Breast epithelium (tissue), 4 donors: ENCODE data around the gene GNB1L. TPM values are rescaled to one million over a fixed set of nuclear protein-coding genes. Genes with fewer than 3 reads are reported as not detected.

Experiments used
- DNase-seq, 2 donors: peaks; one replicate each; pipeline ENCODE4 v3.0.0-alpha.2; 2019; ENCODE audit warnings: low spot score in 2 of 2
- H3K27ac ChIP-seq, 2 donors: fragments of 200-600 bp; sonication (generic) in 1 of 2; one replicate each; pipeline ENCODE4 v1.5.1; 2016 to 2019; ENCODE audit warnings: mild to moderate bottlenecking in 1 of 2
- H3K27me3 ChIP-seq, 2 donors: fragments of 200-600 bp; sonication (generic) in 1 of 2; one replicate each; pipeline versions ENCODE4 v1.5.1 to v1.6.0; 2017 to 2019; ENCODE audit warnings: control low read depth in 1 of 2, mild to moderate bottlenecking in 1 of 2
- H3K36me3 ChIP-seq: fragments of 200-600 bp; one replicate; pipeline ENCODE4 v1.5.1; 2019
- H3K4me1 ChIP-seq, 2 donors: fragments of 200-600 bp; sonication (generic); one replicate each; pipeline ENCODE4 v1.5.1; 2016 to 2019; ENCODE audit warnings: control low read depth in 1 of 2
- H3K4me3 ChIP-seq, 3 donors: fragments of 200-600 bp; sonication (generic); 1 replicate in 2 of 3; 2 replicates in 1 of 3; pipeline ENCODE4 v1.5.1; 2016 to 2019; ENCODE audit warnings: mild to moderate bottlenecking in 3 of 3, moderate library complexity in 2 of 3
- H3K9me3 ChIP-seq, 2 donors: fragments of 200-600 bp; sonication (generic) in 1 of 2; one replicate each; pipeline ENCODE4 v1.5.1; 2016 to 2019; ENCODE audit warnings: control low read depth in 1 of 2
- POLR2A ChIP-seq: fragments of 450-650 bp; IDR thresholded peaks from one replicate; pipeline ENCODE4 v1.6.1; 2016; ENCODE audit warnings: antibody characterized with exemption, mild to moderate bottlenecking, moderate library complexity
- POLR2AphosphoS5 ChIP-seq, 3 donors: sonication (generic); formaldehyde crosslinking; IDR thresholded peaks; one replicate each; pipeline ENCODE4 v1.6.1; 2017; ENCODE audit warnings: antibody characterized with exemption in 3 of 3
- intact Hi-C: fragments of 100-400 bp; cut with DNase I; formaldehyde crosslinking; loops from one replicate; pipeline ENCODE4 v1.15.1; 2023; ENCODE audit warnings: low total_unique reads
- total RNA-seq, 3 donors: library from RNA; depleted of rRNA; stranded (reverse); fragments of >200 nt; gene quantifications; one replicate each; pipeline ENCODE4 v1.1.0, GENCODE V29; 2016
- TF ChIP-seq, protein P1 (sequence below), 3 donors: fragments of 450-650 bp; IDR thresholded peaks; one replicate each; pipeline ENCODE4 v1.5.1; 2016 to 2017; ENCODE audit warnings: antibody characterized with exemption in 3 of 3, mild to moderate bottlenecking in 3 of 3, moderate library complexity in 3 of 3

GNB1L gene
- total RNA-seq, 3 donors from 2014 or later, result 5.6 to 8.2 (median 6.3) TPM

DNA sequence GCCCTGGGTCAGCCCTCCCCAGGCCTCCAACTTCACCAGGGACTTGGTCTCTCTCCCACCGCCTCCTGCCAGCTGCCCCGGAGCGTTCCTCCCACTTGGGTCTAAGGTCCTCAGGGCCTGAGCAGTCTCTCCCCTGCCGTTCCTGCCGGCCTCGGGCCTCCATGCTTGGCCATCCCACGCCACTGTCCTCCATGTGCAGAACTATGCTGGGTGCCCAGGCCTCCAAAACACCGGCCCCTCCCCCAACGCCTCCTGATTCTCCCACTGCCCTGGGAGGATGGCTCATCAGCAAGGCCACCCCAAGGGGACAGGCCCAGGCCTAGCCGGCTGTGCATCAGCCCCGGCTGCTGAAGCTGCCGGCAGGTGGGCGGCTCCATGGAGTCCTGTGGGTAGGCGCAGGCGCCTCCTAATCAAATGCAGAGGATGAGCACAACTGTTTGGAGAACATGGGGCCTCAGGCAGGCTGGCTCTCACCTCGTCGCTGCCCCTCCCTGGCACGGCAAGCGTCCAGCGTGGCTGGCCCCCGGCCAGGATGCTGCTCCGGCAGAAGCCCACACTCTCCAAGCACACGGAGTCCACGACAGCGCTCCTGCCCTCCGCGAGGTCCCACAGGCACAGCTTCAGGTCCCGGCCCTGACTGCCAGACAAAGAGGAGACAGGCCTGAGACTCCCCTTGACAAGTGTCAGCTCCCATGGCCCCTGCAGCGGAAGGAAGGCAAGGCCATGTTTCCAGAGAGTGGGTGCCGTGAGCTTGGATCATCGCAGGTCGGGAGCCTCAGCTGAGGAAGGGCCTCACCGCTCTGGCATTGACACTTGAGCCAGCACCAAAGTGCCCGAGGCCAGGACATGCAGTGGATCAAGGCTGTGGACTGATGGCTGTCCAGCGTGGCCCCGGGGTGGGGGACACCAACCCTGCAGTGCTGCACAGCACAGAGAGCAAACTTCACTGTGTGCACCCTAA lies 42.6 kb downstream of the GNB1L start:
- intact Hi-C loops, result no loop called here
- no peaks in the 10 kb centered on the region for H3K4me1 ChIP-seq
- TF ChIP-seq, protein P1, sequence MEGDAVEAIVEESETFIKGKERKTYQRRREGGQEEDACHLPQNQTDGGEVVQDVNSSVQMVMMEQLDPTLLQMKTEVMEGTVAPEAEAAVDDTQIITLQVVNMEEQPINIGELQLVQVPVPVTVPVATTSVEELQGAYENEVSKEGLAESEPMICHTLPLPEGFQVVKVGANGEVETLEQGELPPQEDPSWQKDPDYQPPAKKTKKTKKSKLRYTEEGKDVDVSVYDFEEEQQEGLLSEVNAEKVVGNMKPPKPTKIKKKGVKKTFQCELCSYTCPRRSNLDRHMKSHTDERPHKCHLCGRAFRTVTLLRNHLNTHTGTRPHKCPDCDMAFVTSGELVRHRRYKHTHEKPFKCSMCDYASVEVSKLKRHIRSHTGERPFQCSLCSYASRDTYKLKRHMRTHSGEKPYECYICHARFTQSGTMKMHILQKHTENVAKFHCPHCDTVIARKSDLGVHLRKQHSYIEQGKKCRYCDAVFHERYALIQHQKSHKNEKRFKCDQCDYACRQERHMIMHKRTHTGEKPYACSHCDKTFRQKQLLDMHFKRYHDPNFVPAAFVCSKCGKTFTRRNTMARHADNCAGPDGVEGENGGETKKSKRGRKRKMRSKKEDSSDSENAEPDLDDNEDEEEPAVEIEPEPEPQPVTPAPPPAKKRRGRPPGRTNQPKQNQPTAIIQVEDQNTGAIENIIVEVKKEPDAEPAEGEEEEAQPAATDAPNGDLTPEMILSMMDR (IDR thresholded peaks at IDR 0.05), result no peak
- no peak for TF ChIP-seq POLR2AphosphoS5 (IDR thresholded peaks at IDR 0.05)
- TF ChIP-seq POLR2A, result no peak
- no peaks in the 10 kb centered on the region for H3K27me3 ChIP-seq
- no peak overlapping the region for H3K4me3 ChIP-seq
- no peaks in the 10 kb centered on the region for H3K36me3 ChIP-seq
- H3K9me3 ChIP-seq, result no peaks in the 10 kb centered on the region
- H3K27ac ChIP-seq, result no peak overlapping the region
- DNase-seq, result peak; percentile 13 to 44

DNA sequence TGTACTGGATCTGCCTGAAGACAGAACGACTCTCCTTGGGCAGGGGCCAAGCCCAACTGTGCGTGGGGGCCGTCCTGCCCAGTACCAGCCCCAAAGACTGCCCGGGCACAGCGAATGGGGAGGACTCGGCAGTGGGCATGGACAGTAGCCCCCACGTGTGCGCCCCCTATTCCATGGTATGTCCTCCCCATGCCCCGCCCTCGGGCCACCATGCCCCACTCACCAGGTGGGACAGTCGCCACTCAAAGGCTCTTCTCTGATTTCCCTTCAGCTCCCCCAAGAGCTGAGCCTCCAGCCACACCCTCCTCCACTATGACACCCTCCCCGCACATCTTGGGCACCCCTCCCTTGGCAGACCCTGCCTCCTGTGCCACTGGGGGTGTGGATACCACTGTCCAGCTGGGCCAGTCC lies 43.5 kb downstream of the GNB1L start:
- H3K27ac ChIP-seq, result no peak overlapping the region
- H3K36me3 ChIP-seq, result no peaks in the 10 kb centered on the region
- H3K4me1 ChIP-seq, result peaks cover 2 to 4% of the 10 kb centered on the region in 2 donors
- peak in 1 of 2 donors; percentile 44 for DNase-seq
- no peaks in the 10 kb centered on the region for H3K27me3 ChIP-seq
- no peak overlapping the region for H3K4me3 ChIP-seq
- no peaks in the 10 kb centered on the region for H3K9me3 ChIP-seq
- intact Hi-C loops, result no loop called here
- TF ChIP-seq POLR2A (no peak), POLR2AphosphoS5 (IDR thresholded peaks at IDR 0.05) (no peak)
- TF ChIP-seq, protein P1 (IDR thresholded peaks at IDR 0.05), result no peak

DNA sequence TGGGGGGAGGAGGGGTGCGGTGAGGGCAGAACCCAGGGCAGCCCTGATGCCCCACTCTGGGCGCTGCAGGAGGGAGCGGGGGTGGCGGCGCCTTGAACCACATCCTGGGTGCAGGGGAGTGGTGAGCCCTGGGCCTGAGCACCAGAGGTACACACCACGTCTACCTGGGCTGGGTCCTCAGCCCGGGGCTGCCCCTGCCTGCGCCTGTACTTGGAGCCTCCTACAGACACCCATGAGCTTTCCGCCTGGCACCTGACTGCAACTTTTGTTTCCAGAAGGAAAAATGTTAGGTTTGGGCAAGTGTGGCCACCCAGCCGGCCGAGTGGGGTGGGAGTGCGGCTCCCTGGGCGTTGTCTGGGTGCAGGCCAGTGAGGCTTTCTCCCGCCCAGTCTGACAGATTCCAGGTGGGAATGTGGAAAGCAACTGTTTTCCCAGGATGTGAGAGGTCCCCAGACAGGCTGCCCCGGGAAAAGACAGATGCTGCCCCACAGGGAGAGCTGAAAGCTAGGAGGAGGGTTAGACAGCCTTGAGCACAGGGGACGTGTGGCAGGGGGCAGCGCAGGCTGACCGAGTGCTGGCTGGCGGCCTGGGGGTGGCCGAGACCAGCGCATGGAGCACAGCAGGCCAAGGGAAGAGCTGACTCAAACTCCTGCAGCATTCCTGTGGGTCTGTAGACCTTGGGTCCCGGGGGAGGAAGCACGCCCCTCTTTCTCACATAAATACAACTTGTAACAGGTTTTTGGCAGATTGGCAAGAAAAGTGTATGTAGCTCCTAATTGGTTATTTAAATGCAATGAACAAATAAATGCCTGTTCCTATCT lies 44.1 kb downstream of the GNB1L start:
- intact Hi-C loops, result no loop called here
- Histone ChIP-seq H3K9me3 (no peaks in the 10 kb centered on the region), H3K36me3 (no peaks in the 10 kb centered on the region), H3K27ac (no peak overlapping the region), H3K4me3 (no peak overlapping the region), H3K27me3 (no peaks in the 10 kb centered on the region), H3K4me1 (peaks cover 5 to 7% of the 10 kb centered on the region in 2 donors)
- peak in 1 of 2 donors; percentile 49 for DNase-seq
- TF ChIP-seq POLR2AphosphoS5 (IDR thresholded peaks at IDR 0.05) (no peak), POLR2A (no peak)
- TF ChIP-seq, protein P1 (IDR thresholded peaks at IDR 0.05), result no peak

DNA sequence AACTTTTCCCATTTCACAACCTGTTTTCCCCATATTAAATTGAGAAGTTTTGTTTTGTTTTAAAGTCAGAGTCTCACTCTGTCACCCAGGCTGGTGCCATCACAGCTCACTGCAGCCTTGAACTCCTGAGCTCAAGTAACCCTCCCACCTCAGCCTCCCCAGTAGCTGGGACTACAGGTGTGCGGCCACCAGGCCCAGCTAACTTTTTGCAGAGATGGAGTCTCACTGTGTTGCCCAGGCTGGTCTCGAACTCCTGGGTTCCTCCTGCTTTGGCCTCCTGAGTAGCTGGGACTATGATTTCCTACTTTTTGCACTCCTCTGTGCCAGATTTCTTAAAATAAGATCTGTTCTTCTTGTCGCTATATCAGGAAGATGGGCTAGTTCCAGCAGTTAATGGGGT lies 44.9 kb downstream of the GNB1L start:
- no peak for DNase-seq
- TF ChIP-seq POLR2A (no peak), POLR2AphosphoS5 (IDR thresholded peaks at IDR 0.05) (no peak)
- TF ChIP-seq, protein P1 (IDR thresholded peaks at IDR 0.05), result no peak
- Histone ChIP-seq H3K4me3 (no peak overlapping the region), H3K27me3 (no peaks in the 10 kb centered on the region), H3K9me3 (no peaks in the 10 kb centered on the region), H3K36me3 (no peaks in the 10 kb centered on the region), H3K27ac (no peak overlapping the region), H3K4me1 (peaks cover 5 to 7% of the 10 kb centered on the region in 2 donors)
- intact Hi-C loops, result no loop called here
